GM19438 (cell line): ENCODE measurements around the gene REST.
"Not testable (repeated sequence)": the region's sequence is repeated elsewhere in the genome, so short reads cannot be mapped to it uniquely, and the experiment has no call there.

Experiments used
- ATAC-seq: cut with Tn5 transposase; IDR thresholded peaks from one replicate; pipeline ENCODE4 v1.9.1; 2021; ENCODE audit warnings: low read depth; ENCODE audit not compliant: unreplicated experiment

The REST gene

GRCh38 chr4:56908206-56909085, 746 bp downstream of the REST start:
- ATAC-seq: peak; percentile 53

DNA sequence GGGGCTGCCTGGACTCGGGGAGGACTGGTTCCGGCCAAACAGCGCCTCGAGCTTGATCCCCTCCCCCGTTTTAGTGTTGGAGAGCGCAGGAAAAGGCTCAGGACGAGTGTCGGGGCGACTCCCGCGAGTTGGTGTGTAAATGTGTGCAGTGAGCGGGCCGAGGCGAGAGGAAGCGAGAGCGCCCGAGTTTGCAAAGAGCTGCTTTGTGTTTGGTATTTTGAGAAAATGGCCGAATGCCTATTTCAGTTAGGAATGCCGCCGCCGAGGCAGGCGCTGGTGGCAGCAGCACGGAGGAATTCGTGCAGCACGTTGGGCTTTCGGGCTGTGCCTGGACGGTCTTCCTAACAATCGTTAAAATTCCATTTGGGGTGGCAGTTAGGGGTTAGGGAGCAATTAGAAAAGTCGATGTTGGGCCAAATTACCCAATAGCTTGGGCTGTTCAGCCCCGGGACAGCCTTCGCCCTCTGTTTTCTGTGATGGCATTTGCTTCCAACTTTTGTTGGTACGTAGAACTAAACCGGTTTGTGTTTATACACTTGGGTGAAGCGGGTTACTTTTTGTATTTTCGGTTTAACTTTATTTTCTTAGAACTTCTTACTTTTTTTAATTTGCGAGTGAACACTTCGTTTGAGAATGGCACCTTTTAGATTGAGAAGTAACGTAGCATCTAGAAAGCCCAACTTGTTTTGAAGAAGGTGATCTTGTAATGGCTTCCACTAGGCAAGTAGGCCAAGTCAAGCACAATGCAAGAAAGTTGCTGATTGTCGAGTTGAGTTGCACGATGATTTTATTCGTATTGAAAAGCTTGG, 1.6 kb downstream of the REST start:
- ATAC-seq: peak; percentile 29

DNA sequence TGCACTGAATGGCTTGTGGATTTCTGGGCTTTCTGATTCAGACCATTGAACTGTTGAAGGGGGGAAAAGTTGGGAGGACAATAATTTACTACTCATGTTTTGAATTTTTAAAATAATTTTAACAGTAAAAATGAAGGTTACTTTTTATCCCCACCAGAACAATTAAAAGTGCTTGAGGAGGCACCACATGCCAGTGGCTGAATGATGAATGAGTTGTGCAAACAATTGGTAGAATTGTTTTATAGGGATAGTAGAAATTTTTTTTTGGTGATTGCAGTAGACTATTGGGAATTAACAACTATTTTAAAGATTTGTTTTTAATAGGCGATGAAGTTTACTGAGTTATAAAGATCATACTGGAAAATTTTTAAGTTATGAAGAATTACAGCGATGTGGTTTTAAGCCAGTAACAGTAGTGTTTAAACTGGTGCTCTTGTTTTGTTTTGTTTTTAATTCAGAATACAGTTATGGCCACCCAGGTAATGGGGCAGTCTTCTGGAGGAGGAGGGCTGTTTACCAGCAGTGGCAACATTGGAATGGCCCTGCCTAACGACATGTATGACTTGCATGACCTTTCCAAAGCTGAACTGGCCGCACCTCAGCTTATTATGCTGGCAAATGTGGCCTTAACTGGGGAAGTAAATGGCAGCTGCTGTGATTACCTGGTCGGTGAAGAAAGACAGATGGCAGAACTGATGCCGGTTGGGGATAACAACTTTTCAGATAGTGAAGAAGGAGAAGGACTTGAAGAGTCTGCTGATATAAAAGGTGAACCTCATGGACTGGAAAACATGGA, 2.7 kb downstream of the REST start:
- no peak for ATAC-seq

GRCh38 chr4:56914336-56914735, 6.6 kb downstream of the REST start:
- no peak for ATAC-seq

DNA sequence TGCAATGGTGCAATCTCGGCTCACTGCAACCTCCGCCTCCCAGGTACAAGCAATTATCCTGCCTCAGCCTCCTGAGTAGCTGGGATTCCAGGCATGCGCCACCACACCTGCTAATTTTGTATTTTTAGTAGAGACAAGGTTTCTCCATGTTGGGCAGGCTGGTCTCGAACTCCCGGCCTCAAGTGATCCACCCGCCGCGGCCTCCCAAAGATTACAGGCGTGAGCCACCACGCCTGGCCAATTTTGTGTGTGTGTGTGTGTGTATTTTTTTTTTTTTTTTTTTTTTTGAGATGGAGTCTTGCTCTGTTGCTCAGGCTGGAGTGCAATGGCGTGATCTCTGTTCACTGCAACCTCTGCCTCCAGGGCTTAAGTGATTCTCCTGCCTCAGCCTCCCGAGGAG, 7.3 kb downstream of the REST start:
- not testable (repeated sequence) for ATAC-seq

GRCh38 chr4:56927196-56927595, 19.5 kb downstream of the REST start:
- ATAC-seq: no peak

GRCh38 chr4:56930638-56931037, 22.9 kb downstream of the REST start:
- no peak for ATAC-seq

- ATAC-seq: no peak
Measured at GRCh38 chr4:56931924-56932323, 24.2 kb downstream of the REST start.

- ATAC-seq: no peak
Measured at GRCh38 chr4:56937262-56937661, 29.6 kb downstream of the REST start.

- not testable (repeated sequence) for ATAC-seq
Measured at GRCh38 chr4:56939826-56940225, 32.1 kb downstream of the REST start.

- no peak for ATAC-seq
Measured at GRCh38 chr4:56940403-56940802, 32.7 kb downstream of the REST start.

DNA sequence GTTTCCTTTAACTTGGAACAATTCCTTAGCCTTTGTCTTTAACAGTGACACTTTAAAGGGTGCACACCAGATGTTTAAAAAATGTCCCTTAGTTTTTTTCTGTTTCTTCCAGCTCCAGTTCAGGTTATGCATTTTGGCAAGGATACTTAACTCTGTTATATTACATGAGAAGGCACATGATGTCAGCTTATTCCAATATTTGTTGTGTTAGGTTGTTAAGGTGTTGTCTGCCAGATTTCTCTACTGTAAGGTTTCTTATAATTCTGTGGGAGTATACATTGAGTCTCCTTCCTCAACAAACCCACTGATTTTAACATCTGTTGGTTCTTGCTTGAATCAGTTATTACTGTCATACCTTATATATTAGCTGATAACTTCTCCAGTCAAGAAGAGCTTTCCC, 33.3 kb downstream of the REST start:
- ATAC-seq: no peak

GRCh38 chr4:56941403-56941802, 33.7 kb downstream of the REST start:
- ATAC-seq: no peak

- ATAC-seq: no peak
Measured at GRCh38 chr4:56953680-56954520, 46.2 kb downstream of the REST start.

GRCh38 chr4:56958111-56958517, 50.4 kb downstream of the REST start:
- ATAC-seq: no peak

- ATAC-seq: no peak
Measured at GRCh38 chr4:56959100-56959499, 51.4 kb downstream of the REST start.

- no peak for ATAC-seq
Measured at GRCh38 chr4:56961107-56961500, 53.4 kb downstream of the REST start.

DNA sequence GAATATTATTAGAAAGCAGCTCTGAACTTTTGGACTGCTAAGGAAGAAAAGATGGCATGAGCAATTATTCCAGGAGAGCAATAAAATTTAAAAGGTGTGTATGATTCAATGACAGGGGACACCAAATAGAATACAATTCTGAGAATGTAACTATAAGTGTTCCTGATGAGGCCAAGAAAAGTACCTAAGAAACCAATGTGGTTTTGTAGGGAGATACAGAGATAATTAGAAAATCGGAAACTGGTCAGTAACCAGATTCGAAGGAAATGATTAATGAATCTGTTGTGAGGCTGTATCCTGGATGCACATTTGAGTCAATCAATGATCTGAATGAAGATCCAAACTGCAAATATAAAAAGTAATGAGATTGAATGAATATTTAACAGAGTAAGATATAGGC, 63.7 kb downstream of the REST start:
- ATAC-seq: no peak

GRCh38 chr4:56972389-56972788, 64.7 kb downstream of the REST start:
- ATAC-seq: no peak

GRCh38 chr4:56972809-56973208, 65.1 kb downstream of the REST start:
- ATAC-seq: no peak
